ENCODE measurements around the gene TLE2.

DNA sequence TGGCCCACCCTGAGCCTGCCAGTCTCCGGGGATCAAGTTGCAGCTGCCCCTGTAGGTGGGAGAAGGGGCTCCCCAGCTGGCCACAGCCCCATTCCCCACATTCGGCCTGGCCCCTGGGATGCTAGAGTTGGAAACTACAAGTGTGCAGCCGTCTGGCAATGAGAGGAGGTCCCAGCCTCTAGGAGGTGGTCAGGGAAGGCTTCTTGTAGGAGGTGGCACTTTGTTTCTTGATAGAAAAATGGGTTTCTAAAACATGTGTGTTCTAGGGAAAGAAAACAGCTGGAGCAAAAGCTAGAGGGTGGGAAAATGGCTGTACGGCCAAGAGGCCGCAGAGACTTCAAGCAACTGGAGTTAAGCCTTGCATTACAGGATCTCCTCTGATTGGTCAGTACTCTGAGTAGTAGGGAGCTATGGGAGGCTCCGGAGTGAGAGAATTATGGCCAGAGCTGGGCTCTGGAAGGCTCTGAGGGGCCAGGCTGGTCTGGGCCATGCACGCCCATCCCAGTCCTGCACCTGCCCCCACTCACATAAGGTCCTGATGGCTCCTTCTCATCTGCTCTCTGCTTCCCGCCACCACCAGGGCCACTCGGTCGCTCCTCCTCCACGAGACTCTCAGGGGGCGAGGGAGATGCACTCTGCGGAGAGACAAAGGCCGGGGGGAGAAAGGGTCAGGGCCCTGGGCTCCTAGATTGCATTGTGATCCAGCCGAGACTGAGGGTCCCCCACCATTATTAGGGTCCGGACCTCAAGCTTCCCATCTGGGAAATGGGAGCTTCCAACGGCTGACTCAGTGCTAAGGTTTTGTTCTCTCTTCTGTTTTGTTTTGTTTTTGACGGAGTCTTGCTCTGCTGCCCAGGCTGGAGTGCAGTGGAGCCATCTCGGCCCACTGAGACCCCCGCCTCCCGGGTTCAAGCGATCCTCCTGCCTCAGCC lies 13.7 kb downstream of the TLE2 start:
- no peak for TF ChIP-seq CTCF (IDR thresholded peaks at IDR 0.05)
- TF ChIP-seq POLR2A (IDR thresholded peaks at IDR 0.05): no peak

Data from testis (tissue), 2 donors.